GM18520 (cell line): ENCODE results near the gene LILRB3.

Experiments
- ATAC-seq: cut with Tn5 transposase; IDR thresholded peaks from one replicate; pipeline ENCODE4 v1.9.1; 2021; ENCODE audit not compliant: unreplicated experiment

Gene LILRB3

GRCh38 chr19:54169149-54169740, 53.6 kb downstream of the LILRB3 start:
- ATAC-seq: no peak

GRCh38 chr19:54168174-54168917, 54.5 kb downstream of the LILRB3 start:
- ATAC-seq: no peak
